HepG2 (cell line): ENCODE data around the gene CAMKMT.

Experiments used
- NFYB ChIP-seq: sonication (generic); formaldehyde crosslinking; IDR thresholded peaks from 2 replicates; pipeline ENCODE4 v1.4.0; 2020; ENCODE audit warnings: missing genetic modification reagents
- SMC3 ChIP-seq: IDR thresholded peaks from 2 replicates; pipeline ENCODE4 v1.6.1; 2011; ENCODE audit warnings: low read length, improper control_type of control experiment
- ZHX2 ChIP-seq, 2 experiments: sonication (generic) in 1 of 2; formaldehyde crosslinking in 1 of 2; IDR thresholded peaks; 2 replicates each; pipeline versions ENCODE4 v1.6.1 to v1.9.0; 2014 to 2022; ENCODE audit warnings: antibody characterized with exemption in 1 of 2, borderline replicate concordance in 1 of 2, inconsistent platforms in 1 of 2, low read depth in 1 of 2, missing genetic modification reagents in 1 of 2
- ZNF678 ChIP-seq: sonication (generic); formaldehyde crosslinking; IDR thresholded peaks from 2 replicates; pipeline ENCODE4 v1.4.0; 2020; ENCODE audit warnings: mild to moderate bottlenecking, missing genetic modification reagents

GRCh38 chr2:44464437-44464836 is 102.7 kb downstream of the CAMKMT start:
- TF ChIP-seq NFYB (CRISPR knock-in tag) (no peak), SMC3 (no peak), ZHX2 (IDR thresholded peaks at IDR 0.05; ENCODE audit: low read depth) (no peak), ZHX2 (CRISPR knock-in tag; IDR thresholded peaks at IDR 0.05; ENCODE audit: borderline replicate concordance) (no peak), ZNF678 (CRISPR knock-in tag) (no peak)
